ENCODE data around the gene CPA2.

CPA2 gene

GRCh38 chr7:130337410-130337971 is 70.8 kb downstream of the CPA2 start:
- Histone ChIP-seq H3K27ac (ENCODE audit: low read depth, low read length) (no peak overlapping the region), H3K79me2 (ENCODE audit: control insufficient read depth, insufficient read depth, low read length, unreplicated experiment) (no peaks in the 10 kb centered on the region), H3K27me3 (ENCODE audit: insufficient read depth, low read length) (no peaks in the 10 kb centered on the region), H2AFZ (ENCODE audit: low read length, unreplicated experiment) (no peak overlapping the region), H3K4me1 (ENCODE audit: control insufficient read depth, insufficient read depth, low read length, unreplicated experiment) (peaks cover 13% of the 10 kb centered on the region), H3K4me3 (ENCODE audit: low read depth, low read length) (no peak overlapping the region), H3K36me3 (ENCODE audit: insufficient read depth, low read length) (no peaks in the 10 kb centered on the region)

GRCh38 chr7:130338233-130338632 is 71.6 kb downstream of the CPA2 start:
- H3K79me2 ChIP-seq (ENCODE audit: control insufficient read depth, insufficient read depth, low read length, unreplicated experiment), result no peaks in the 10 kb centered on the region
- no peak overlapping the region for H3K27ac ChIP-seq (ENCODE audit: low read depth, low read length)
- no peak overlapping the region for H2AFZ ChIP-seq (ENCODE audit: low read length, unreplicated experiment)
- no peak overlapping the region for H3K4me3 ChIP-seq (ENCODE audit: low read depth, low read length)
- peaks cover 13% of the 10 kb centered on the region for H3K4me1 ChIP-seq (ENCODE audit: control insufficient read depth, insufficient read depth, low read length, unreplicated experiment)
- no peaks in the 10 kb centered on the region for H3K36me3 ChIP-seq (ENCODE audit: insufficient read depth, low read length)
- H3K27me3 ChIP-seq (ENCODE audit: insufficient read depth, low read length), result no peaks in the 10 kb centered on the region
